Measurements from ENCODE around the gene ADSS1. TPM values are rescaled to one million over a fixed set of nuclear protein-coding genes. Genes with fewer than 3 reads are reported as not detected.

ADSS1 gene
- polyA plus RNA-seq, 1 of the 3 experiments (the other 2 are of a cell fraction): 14.3 TPM

DNA sequence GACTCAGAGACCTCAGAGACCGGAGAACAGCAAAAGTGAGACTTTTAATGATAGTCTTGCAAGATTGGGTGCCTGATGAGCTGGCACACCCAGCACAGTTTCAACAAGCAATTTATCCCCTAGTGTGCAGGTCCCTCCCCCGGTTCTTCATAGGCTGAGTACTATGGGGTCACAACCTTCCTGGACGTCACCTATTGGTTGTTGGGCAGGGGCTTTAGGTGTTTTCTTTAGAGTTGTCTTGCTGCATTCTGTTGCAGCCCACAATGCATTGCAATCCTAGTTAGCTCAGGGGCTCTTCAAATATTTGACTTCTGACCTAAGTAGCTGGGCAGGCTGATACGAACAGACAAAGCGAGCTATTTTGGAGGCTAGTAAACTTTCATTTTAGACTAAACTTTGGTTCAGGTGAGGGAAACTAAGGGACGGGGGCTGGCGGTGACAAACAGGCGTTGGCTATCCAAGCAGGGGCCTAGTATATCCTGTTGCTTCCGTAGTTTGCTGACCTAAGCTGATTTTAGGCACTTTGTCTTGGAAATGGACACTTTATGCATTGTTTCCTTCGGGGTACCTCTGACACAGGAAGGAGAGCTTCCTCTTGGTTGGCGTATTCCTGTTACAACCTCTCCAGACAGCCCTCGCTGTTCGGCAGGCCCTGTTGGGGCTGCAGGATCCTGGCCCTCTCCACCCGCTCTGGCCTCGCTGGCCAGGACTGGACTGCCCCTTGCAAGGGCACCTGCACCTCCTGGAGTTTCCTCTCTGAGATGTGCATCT lies 43.0 kb downstream of the ADSS1 start:
- peaks cover 8 to 17% of the 10 kb centered on the region in 2 experiments for H3K36me3 ChIP-seq (replicated peaks in 1 of 2; ENCODE audit: control insufficient read depth in 1 of 2, insufficient read depth in 2 of 2, low read length in 1 of 2)
- WGBS (ENCODE audit: low lambda C conversion rate): 91% methylated on average over 15 of the region's 15 CpGs
- peaks cover 32% of the 10 kb centered on the region for H3F3A ChIP-seq (replicated peaks; ENCODE audit: insufficient read depth)
- peaks cover 0 to 7% of the 10 kb centered on the region in 2 experiments; a peak in 1 of 4 replicates for H3K4me1 ChIP-seq (ENCODE audit: control insufficient read depth in 1 of 2, insufficient read depth in 2 of 2, low read depth in 1 of 2, low read length in 1 of 2)
- no peaks in the 10 kb centered on the region for H4K20me1 ChIP-seq (ENCODE audit: insufficient read depth)
- H3K4me2 ChIP-seq: no peak overlapping the region
- ChIA-PET CTCF (interaction anchor here (0.6 to 6.5 kb wide), 10 partner anchors 12 to 89 kb away, joined by 3 to 85 read pairs (median 16); partner anchors contain the start of genes AKT1, SIVA1 and ZBTB42), POLR2A (no interaction called here)
- TF ChIP-seq, protein P1, sequence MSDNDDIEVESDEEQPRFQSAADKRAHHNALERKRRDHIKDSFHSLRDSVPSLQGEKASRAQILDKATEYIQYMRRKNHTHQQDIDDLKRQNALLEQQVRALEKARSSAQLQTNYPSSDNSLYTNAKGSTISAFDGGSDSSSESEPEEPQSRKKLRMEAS (IDR thresholded peaks at IDR 0.05; ENCODE audit: low read depth): no peak
- TF ChIP-seq CHD2 (IDR thresholded peaks at IDR 0.05; ENCODE audit: low read length, partially characterized antibody): no peak
- TF ChIP-seq EZH2phosphoT487 (IDR thresholded peaks at IDR 0.05; ENCODE audit: borderline replicate concordance, low read depth): no peak
- TF ChIP-seq RFX5 (IDR thresholded peaks at IDR 0.05; ENCODE audit: low read length): no peak
- no peak for TF ChIP-seq MEF2A (IDR thresholded peaks at IDR 0.05; ENCODE audit: borderline replicate concordance, low read depth)
- TF ChIP-seq NFIC (IDR thresholded peaks at IDR 0.05; ENCODE audit: borderline replicate concordance): no peak
- TF ChIP-seq, protein P2, sequence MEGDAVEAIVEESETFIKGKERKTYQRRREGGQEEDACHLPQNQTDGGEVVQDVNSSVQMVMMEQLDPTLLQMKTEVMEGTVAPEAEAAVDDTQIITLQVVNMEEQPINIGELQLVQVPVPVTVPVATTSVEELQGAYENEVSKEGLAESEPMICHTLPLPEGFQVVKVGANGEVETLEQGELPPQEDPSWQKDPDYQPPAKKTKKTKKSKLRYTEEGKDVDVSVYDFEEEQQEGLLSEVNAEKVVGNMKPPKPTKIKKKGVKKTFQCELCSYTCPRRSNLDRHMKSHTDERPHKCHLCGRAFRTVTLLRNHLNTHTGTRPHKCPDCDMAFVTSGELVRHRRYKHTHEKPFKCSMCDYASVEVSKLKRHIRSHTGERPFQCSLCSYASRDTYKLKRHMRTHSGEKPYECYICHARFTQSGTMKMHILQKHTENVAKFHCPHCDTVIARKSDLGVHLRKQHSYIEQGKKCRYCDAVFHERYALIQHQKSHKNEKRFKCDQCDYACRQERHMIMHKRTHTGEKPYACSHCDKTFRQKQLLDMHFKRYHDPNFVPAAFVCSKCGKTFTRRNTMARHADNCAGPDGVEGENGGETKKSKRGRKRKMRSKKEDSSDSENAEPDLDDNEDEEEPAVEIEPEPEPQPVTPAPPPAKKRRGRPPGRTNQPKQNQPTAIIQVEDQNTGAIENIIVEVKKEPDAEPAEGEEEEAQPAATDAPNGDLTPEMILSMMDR (IDR thresholded peaks at IDR 0.05): no peak
- TF ChIP-seq RAD21 (IDR thresholded peaks at IDR 0.05; ENCODE audit: low read length): no peak
- TF ChIP-seq, protein P3, sequence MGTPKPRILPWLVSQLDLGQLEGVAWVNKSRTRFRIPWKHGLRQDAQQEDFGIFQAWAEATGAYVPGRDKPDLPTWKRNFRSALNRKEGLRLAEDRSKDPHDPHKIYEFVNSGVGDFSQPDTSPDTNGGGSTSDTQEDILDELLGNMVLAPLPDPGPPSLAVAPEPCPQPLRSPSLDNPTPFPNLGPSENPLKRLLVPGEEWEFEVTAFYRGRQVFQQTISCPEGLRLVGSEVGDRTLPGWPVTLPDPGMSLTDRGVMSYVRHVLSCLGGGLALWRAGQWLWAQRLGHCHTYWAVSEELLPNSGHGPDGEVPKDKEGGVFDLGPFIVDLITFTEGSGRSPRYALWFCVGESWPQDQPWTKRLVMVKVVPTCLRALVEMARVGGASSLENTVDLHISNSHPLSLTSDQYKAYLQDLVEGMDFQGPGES (IDR thresholded peaks at IDR 0.05; ENCODE audit: low read depth, low read length): no peak
- TF ChIP-seq JUND (IDR thresholded peaks at IDR 0.05): no peak
- TF ChIP-seq, protein P4, sequence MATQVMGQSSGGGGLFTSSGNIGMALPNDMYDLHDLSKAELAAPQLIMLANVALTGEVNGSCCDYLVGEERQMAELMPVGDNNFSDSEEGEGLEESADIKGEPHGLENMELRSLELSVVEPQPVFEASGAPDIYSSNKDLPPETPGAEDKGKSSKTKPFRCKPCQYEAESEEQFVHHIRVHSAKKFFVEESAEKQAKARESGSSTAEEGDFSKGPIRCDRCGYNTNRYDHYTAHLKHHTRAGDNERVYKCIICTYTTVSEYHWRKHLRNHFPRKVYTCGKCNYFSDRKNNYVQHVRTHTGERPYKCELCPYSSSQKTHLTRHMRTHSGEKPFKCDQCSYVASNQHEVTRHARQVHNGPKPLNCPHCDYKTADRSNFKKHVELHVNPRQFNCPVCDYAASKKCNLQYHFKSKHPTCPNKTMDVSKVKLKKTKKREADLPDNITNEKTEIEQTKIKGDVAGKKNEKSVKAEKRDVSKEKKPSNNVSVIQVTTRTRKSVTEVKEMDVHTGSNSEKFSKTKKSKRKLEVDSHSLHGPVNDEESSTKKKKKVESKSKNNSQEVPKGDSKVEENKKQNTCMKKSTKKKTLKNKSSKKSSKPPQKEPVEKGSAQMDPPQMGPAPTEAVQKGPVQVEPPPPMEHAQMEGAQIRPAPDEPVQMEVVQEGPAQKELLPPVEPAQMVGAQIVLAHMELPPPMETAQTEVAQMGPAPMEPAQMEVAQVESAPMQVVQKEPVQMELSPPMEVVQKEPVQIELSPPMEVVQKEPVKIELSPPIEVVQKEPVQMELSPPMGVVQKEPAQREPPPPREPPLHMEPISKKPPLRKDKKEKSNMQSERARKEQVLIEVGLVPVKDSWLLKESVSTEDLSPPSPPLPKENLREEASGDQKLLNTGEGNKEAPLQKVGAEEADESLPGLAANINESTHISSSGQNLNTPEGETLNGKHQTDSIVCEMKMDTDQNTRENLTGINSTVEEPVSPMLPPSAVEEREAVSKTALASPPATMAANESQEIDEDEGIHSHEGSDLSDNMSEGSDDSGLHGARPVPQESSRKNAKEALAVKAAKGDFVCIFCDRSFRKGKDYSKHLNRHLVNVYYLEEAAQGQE (IDR thresholded peaks at IDR 0.05; ENCODE audit: low read depth, low read length): no peak
- TF ChIP-seq EP300 (IDR thresholded peaks at IDR 0.05; ENCODE audit: borderline replicate concordance in 1 of 2, low read depth in 1 of 2, low read length in 1 of 2): no peak
- no peak for TF ChIP-seq USF1 (IDR thresholded peaks at IDR 0.05; ENCODE audit: borderline replicate concordance, low read depth)
- TF ChIP-seq USF2 (IDR thresholded peaks at IDR 0.05; ENCODE audit: borderline replicate concordance, low read depth, low read length): no peak
- TF ChIP-seq, protein P5, sequence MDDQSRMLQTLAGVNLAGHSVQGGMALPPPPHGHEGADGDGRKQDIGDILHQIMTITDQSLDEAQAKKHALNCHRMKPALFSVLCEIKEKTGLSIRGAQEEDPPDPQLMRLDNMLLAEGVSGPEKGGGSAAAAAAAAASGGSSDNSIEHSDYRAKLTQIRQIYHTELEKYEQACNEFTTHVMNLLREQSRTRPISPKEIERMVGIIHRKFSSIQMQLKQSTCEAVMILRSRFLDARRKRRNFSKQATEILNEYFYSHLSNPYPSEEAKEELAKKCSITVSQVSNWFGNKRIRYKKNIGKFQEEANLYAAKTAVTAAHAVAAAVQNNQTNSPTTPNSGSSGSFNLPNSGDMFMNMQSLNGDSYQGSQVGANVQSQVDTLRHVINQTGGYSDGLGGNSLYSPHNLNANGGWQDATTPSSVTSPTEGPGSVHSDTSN (IDR thresholded peaks at IDR 0.05): no peak
- no peak for TF ChIP-seq TAF1 (IDR thresholded peaks at IDR 0.05; ENCODE audit: borderline replicate concordance, low read depth, low read length)
- no peak for TF ChIP-seq RXRA (IDR thresholded peaks at IDR 0.05; ENCODE audit: borderline replicate concordance, low read depth)
- no peak for TF ChIP-seq YY1 (IDR thresholded peaks at IDR 0.05; ENCODE audit: low read depth)
- TF ChIP-seq SIN3A (IDR thresholded peaks at IDR 0.05; ENCODE audit: borderline replicate concordance, low read depth, low read length): no peak
- no peaks in the 10 kb centered on the region for H3K79me2 ChIP-seq (ENCODE audit: insufficient read depth)
- H3K9me2 ChIP-seq: no peaks in the 10 kb centered on the region
- H3K4me3 ChIP-seq (ENCODE audit: low read depth in 2 of 2, low read length in 1 of 2): no peak overlapping the region
- no peak overlapping the region for H3K27ac ChIP-seq (ENCODE audit: low read depth in 2 of 2, low read length in 1 of 2)
- no peaks in the 10 kb centered on the region for H3K27me3 ChIP-seq (ENCODE audit: insufficient read depth)
- no peak overlapping the region for H3K9ac ChIP-seq
- DNase-seq: no peak
- H3K9me3 ChIP-seq: no peaks in the 10 kb centered on the region
- H2AFZ ChIP-seq (ENCODE audit: low read depth): no peak overlapping the region

Measured in SK-N-SH (cell line).